PFSK-1 (cell line): ENCODE results near the gene UGDH.

ENCODE experiments used
- POLR2AphosphoS5 ChIP-seq: IDR thresholded peaks from 2 replicates; pipeline ENCODE4 v1.6.1; 2012; ENCODE audit warnings: low read depth, mild to moderate bottlenecking, control low read depth, low read length, moderate library complexity
- SIN3A ChIP-seq: IDR thresholded peaks from 2 replicates; pipeline ENCODE4 v1.6.1; 2012; ENCODE audit warnings: mild to moderate bottlenecking, low read length, moderate library complexity, borderline replicate concordance; ENCODE audit not compliant: insufficient read depth
- TAF1 ChIP-seq: IDR thresholded peaks from 2 replicates; pipeline ENCODE4 v1.6.1; 2012; ENCODE audit warnings: low read length, control low read depth, borderline replicate concordance; ENCODE audit not compliant: insufficient read depth
- TF ChIP-seq, protein P1 (sequence below), 2 experiments: IDR thresholded peaks; 2 replicates each; pipeline versions ENCODE4 v1.6.1 to v1.8.0; 2011 to 2012; ENCODE audit warnings: low read depth in 2 of 2, low read length in 2 of 2, control low read depth in 1 of 2, inconsistent platforms in 1 of 2, mild to moderate bottlenecking in 1 of 2, moderate library complexity in 1 of 2; ENCODE audit not compliant: insufficient read depth in 1 of 2

DNA sequence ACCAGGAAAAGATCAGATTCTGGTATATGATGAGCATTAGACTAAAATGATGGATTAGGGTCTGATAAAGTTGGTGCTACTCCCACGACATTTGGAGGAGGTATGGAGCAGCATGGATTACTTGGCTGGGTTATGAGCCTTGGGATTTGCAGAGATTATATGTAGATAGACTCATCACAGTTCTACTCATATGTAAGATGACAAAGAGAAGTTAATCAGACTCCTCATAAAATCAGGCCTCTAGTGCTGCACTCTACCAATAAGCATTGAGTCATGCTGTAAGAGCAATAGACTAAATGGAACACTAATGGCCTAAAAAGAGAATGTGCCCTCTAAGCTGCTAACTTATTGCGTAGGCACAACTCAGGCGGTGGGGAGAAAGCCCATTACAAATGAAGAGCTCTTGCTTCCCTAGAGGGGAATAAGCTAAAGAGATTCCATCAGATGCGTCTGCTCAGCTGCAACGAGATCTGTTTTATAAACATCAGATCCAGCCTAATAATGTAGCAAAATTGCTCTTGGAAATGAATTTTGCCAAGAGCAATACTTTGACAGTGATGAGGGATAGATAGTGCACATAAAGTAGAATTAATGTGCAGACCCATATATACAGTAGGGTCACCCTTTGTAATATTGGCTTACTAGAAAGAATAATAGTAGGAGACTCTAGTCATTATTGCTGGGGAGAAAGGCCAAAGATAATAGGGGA lies 50.9 kb downstream of the UGDH start:
- TF ChIP-seq POLR2AphosphoS5 (no peak), SIN3A (no peak), TAF1 (no peak)
- TF ChIP-seq, protein P1, sequence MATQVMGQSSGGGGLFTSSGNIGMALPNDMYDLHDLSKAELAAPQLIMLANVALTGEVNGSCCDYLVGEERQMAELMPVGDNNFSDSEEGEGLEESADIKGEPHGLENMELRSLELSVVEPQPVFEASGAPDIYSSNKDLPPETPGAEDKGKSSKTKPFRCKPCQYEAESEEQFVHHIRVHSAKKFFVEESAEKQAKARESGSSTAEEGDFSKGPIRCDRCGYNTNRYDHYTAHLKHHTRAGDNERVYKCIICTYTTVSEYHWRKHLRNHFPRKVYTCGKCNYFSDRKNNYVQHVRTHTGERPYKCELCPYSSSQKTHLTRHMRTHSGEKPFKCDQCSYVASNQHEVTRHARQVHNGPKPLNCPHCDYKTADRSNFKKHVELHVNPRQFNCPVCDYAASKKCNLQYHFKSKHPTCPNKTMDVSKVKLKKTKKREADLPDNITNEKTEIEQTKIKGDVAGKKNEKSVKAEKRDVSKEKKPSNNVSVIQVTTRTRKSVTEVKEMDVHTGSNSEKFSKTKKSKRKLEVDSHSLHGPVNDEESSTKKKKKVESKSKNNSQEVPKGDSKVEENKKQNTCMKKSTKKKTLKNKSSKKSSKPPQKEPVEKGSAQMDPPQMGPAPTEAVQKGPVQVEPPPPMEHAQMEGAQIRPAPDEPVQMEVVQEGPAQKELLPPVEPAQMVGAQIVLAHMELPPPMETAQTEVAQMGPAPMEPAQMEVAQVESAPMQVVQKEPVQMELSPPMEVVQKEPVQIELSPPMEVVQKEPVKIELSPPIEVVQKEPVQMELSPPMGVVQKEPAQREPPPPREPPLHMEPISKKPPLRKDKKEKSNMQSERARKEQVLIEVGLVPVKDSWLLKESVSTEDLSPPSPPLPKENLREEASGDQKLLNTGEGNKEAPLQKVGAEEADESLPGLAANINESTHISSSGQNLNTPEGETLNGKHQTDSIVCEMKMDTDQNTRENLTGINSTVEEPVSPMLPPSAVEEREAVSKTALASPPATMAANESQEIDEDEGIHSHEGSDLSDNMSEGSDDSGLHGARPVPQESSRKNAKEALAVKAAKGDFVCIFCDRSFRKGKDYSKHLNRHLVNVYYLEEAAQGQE (IDR thresholded peaks at IDR 0.05; ENCODE audit: insufficient read depth in 1 of 2, low read depth in 2 of 2, low read length in 2 of 2): no peak
